HG03196 (cell line): Measurements from ENCODE around the gene CITED4.

ENCODE experiments used
- ATAC-seq: cut with Tn5 transposase; IDR thresholded peaks from one replicate; pipeline ENCODE4 v1.9.1; 2021; ENCODE audit not compliant: unreplicated experiment

The CITED4 gene

GRCh38 chr1:40886318-40887011, 24.3 kb upstream of the CITED4 start:
- no peak for ATAC-seq

DNA sequence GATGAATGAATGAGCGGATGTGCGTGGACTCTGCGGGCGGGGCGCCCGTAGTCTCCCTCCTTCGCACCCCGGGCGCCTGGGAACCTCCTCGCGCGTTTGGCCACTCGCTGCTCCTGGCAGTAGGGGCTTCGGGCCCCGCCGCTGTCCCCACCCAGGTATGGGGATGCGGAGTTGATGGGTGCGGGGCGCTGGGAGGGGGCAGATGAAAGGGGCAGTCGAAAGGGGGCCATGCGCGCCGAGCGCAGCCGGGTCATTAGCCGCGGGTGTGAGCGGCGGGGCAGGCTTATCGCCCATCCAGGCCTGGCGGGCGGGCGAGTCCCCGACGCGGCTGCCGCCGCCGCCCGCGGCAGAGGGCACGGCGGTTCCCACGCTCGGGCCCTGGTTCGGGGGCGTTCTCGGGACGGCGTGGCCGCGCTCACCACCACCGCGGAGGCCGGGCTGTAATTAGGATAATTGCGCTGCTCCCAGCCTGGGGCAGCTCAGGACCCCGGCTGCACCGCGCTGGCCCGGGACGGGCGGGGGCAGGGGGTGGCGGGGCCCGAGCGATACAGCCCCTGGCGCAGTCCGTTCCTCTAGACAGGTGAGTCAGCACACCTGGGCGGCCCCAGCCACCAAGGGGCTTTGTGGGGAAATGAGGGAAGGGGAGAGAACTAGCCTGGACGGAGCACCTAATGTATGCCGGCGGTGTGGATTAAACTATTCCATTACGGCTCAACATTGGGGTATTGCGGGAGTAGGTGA, 22.1 kb upstream of the CITED4 start:
- ATAC-seq = no peak

DNA sequence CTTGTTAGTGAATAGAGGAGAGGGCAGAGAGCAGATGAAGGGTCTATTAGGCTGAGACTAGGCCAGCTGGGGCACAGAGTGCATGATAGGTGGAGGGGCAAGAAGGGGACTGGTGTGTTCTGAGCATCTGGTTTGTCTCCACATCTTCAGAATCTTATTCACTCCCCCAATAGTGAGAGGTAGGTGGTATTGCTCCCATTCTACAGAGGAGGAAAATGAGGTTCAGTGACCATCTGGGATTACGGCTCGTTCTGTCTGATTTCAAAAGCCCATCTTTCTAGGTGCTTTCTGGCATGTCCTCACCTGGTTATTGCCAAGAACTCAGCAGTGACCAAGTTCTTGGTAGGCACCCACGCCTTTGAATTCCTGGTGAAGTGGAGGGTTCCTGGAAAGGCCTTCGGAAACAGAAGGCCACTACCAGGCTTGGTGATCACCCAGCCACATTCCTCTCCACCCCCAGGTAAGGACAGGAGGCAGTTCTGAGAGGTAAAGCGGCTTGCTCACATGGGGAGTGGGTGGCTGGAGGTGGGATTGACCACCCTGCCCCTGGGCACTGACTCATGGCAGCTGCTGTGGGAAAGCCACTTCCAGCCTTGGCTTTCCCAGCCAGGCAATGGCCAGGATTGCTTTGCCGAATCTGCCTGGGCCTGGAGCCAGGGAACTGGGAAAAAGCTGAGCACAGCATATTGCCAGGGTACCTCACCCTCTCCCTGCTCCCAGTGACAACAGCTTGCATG, 18.8 kb upstream of the CITED4 start:
- ATAC-seq = no peak

DNA sequence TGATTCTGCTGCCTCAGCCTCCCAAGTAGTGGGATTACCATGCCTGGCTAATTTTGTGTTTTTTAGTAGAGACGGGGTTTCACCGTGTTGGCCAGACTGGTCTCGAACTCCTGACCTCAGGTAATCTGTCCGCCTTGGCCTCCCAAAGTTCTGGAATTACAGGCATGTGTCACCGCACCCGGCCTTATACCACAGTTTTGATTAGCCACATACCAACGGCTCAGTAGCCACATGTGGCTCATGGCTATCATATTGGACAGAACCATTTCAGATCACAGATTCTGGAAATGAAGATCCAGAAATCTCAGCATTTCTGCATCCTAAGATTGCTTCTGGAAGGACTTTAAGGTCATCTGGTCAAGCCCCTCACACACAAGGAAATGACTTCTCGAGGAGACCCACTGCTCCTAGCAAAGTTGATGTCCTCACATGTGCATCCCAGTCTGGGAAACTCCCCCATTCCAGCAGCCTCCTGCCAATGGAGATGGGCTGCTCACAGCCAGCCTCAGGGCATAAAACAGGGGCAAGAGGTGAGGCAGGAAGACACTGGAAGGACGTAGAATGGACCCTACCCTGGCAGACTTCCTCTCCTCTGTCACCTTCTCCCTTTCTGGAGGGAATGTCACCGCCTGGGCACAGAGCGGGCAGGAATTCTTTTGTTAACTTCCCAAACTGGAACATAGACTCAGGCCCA, 17.5 kb upstream of the CITED4 start:
- ATAC-seq = no peak

DNA sequence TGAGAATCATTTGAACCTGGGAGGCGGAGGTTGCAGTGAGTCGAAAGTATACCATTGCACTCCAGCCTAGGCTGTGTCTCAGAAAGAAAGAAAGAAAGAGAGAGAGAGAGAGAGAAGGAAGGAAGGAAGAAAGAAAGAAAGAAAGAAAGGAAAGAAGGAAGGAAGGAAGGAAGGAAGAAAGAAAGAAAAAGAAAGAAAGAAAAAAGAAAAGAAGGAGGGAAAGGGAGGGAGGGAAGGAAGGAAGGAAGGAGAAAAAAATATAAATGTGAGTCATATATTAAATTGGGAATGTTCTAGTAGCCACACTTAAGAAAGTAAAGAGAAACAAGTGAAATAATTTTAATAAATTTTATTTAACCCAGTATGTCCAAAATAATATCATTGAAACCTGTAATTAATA, 16.7 kb upstream of the CITED4 start:
- ATAC-seq = no peak

- no peak for ATAC-seq
Observed at GRCh38 chr1:40877698-40878097, 15.5 kb upstream of the CITED4 start.

GRCh38 chr1:40876891-40877290, 14.7 kb upstream of the CITED4 start:
- ATAC-seq = no peak

GRCh38 chr1:40876436-40876761, 14.2 kb upstream of the CITED4 start:
- no peak for ATAC-seq

DNA sequence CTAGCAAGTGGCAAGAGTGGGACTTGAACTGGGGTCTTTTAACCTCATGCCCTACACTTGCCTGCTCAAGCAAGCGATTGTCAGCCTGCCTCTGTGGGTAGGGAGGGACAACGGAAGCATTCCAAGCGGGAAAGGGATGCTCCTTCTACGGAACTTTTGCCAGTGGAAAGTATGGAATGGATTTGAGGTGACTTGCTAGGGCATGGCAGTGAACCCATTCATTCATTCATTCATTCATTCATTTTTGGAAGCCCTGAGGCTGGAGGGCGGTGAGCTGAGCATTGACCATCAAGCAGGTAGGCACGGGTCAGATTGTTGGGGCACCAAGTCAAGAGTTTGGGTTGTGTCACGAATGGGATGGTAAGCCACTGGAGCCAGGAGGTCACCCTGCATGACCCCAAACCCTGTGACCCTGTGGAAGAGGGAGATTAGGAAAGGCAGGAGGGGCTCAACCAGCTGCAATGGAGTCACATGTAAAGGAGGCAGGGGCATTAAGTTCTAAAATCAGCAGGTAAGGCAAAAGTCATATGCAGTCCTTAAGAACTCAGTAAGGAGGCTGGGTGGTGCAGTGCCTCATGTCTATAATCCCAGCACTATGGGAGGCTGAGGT, 11.8 kb upstream of the CITED4 start:
- no peak for ATAC-seq

- no peak for ATAC-seq
Observed at GRCh38 chr1:40872276-40872675, 10.1 kb upstream of the CITED4 start.

DNA sequence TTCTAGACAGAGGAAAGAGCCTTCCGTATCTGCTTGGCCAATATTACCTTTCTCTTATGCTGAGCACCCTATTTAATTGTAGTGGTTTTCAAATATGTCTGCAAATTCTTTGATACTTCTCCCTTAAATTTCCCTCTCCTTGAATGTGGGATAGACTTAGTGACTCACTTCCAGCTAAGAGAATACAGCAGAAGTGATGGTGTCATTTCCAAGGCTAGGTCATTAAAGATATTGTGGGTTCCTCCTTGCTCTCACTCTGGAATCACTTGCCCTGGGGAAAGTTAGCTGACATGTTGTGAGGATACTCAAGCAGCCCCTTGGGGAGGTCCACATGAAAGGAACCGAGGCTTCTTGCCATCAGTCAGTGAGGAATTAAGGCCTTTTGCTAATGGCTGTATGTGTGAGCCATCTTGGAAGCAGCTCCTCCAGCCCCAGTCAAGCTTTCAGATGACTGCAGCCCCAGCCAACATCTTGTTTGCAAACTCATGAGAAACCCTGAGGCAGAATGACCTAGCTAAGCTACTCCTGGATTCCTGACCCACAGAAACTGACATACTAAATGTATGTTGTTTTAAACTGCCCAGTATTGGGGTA, 8.1 kb upstream of the CITED4 start:
- ATAC-seq = no peak

- no peak for ATAC-seq
Observed at GRCh38 chr1:40868051-40868723, 6.0 kb upstream of the CITED4 start.

DNA sequence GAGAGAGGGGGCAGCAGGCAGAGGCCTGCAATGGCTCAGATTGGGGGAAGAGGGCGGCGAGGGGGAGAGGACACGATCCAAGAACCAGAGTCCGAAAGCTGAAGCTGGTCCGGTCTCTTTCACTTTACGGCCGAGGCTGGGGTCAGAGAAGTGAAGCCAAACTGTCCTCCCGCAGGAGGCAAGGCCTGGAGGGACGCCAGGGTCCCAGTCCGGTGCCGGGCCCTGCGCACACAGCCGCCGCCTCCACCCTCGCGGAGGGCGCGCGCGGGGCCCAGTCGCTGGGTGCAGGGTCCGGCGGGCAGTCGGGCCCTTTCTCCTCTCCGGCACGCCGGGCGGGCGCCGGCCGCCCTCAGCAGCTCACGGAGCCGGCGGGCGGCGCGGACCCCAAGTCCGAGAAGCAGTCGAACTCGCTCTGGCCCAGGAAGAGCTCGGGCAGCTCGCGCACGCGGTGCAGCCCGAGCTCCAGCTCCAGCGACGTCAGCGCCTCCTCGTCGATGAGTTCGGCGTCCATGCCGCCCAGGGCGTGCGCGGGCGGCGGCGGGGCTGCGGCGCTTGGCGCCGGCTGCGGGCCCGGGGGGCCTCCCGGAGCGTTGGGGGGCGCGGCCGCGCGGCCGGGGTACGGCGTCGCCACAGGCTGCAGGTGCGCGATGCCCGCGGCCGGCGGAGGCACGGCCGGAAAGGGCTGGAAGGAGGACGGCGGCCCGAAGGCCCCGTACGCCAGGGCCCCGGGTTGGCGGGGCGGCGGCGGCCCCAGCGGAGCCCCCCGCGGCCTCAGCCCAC, 749 bp downstream of the CITED4 start:
- ATAC-seq = no peak

DNA sequence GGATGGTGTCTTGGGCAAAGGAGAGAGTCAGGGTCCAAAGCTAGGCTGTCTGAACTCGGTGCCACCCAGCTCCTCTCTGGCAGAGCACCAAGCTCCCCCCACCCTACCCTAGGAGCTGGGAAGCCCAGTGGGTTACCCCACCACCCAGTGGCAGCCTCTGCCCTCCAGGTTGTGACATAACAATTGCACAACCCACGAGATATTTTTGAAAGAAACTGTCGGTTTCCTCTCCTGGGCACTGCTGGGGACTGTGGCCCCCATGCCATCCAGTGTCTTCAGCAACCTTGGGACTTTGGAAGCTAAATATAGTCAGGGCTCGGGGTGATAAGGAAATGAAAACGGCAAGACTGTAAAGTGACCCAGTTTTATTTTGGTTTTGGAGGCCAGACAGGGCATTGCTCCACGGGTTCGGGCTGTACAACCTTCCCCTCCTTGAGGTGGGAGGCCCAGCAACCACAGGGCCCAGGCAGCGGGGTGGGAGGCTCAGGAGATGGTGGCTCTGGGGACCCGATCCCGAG, 1.4 kb downstream of the CITED4 start:
- ATAC-seq = no peak

GRCh38 chr1:40858856-40859416, 3.2 kb downstream of the CITED4 start:
- no peak for ATAC-seq

DNA sequence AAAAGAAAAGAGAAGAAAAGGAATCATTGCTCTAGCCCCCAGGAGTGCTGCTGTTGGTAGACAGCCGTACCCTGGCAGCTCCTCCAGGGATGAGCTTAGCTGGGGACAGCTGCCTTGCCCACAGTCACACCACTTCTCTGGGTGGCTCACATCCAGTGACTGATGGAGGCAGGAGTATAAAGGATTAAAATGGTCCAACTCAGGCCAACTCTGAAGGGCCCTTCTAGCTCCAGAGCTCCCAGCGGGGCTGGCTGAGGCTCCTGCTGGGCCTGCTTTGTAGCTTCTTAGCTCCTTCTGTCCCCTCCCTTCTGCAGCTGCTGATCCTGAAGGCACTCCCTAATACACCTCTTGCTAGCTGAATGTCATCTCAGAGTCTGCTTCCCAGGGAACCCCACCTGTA, 4.4 kb downstream of the CITED4 start:
- ATAC-seq = no peak

DNA sequence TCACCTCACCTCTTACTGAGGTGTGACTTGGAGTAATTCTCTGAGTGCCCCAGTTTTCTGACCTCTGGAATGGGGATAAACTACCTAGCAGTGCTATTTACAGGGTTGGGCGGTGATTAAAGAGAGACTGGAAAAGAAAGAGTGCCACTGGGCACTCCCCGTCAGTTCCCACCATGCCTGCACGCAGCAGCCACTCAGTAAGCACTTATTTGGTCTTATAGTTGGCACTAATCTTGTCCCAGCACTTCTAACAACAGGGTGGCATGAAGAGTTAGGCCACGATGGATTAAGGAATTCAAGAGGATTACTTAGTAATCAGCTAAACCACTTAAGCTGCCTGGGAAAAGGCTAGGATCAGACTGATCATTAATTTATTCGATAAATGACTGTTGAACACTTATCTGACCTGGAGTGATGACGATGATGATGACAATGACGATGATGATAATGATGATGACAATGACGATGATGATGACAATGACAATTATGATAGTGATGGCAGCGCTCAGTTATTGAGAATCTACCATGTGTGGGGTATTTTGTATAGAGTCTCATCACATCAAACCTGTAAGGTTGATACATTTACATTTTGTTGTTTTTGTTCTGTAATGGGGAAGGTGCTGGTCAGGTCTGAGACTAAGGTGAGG, 5.4 kb downstream of the CITED4 start:
- ATAC-seq = no peak

GRCh38 chr1:40856116-40856515, 6.0 kb downstream of the CITED4 start:
- no peak for ATAC-seq
